GM21786 (cell line): ENCODE results near the gene ZNF567.

Source experiments
- ATAC-seq: cut with Tn5 transposase; IDR thresholded peaks from one replicate; pipeline ENCODE4 v1.9.1; 2021; ENCODE audit not compliant: unreplicated experiment

The ZNF567 gene

DNA sequence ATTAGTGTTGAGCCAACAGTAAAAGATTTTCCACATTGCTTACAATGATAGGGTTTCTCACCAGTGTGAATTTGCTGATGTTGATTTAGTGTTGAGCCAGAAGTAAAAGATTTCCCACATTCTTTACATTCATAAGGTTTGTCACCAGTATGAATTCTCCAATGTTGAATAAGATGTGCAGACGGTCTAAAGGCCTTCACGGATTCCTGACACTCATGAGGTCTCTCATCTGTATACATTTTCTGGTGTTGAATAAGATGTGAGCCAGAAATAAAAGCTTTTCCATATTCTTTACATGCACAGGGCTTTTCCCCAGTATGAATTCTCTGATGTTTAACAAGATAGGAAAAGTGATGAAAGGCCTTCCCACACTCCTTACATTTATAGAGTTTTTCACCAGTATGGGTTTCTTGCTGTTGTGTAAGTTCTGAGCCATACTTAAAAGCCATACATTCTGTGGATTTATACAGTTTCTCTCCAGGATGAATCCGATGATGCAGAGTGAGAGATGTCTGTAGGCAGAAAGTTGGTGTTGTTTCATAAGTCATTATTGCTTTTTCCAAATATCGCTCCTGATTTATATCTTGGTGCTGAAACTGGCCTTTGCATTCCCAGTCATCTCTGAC is 62.8 kb downstream of the ZNF567 start:
- ATAC-seq, result no peak
